ENCODE measurements around the gene CLCNKA.
"Not testable (repeated sequence)": the region's sequence is repeated elsewhere in the genome, so short reads cannot be mapped to it uniquely, and the experiment has no call there.

GRCh38 chr1:16001274-16001673, 20.6 kb upstream of the CLCNKA start:
- TF ChIP-seq, protein P1, sequence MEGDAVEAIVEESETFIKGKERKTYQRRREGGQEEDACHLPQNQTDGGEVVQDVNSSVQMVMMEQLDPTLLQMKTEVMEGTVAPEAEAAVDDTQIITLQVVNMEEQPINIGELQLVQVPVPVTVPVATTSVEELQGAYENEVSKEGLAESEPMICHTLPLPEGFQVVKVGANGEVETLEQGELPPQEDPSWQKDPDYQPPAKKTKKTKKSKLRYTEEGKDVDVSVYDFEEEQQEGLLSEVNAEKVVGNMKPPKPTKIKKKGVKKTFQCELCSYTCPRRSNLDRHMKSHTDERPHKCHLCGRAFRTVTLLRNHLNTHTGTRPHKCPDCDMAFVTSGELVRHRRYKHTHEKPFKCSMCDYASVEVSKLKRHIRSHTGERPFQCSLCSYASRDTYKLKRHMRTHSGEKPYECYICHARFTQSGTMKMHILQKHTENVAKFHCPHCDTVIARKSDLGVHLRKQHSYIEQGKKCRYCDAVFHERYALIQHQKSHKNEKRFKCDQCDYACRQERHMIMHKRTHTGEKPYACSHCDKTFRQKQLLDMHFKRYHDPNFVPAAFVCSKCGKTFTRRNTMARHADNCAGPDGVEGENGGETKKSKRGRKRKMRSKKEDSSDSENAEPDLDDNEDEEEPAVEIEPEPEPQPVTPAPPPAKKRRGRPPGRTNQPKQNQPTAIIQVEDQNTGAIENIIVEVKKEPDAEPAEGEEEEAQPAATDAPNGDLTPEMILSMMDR (IDR thresholded peaks at IDR 0.05 in 4 of 5, conservative IDR thresholded peaks at IDR 0.05 in 1 of 5): not testable (repeated sequence)
- not testable (repeated sequence) for TF ChIP-seq POLR2A (IDR thresholded peaks at IDR 0.05)

All from gastrocnemius medialis (tissue), 4 donors.